Psoas muscle (tissue), 8 donors: Measurements from ENCODE around the gene SLC37A2. TPM values are rescaled to one million over a fixed set of nuclear protein-coding genes. Genes with fewer than 3 reads are reported as not detected.
A peak's percentile ranks its signal among the peaks of the same experiment; 100 is the strongest.

Experiments used
- ATAC-seq, 4 donors: fragments of 200-7000 bp; cut with Tn5 transposase; one replicate each; pipeline ENCODE4 v1.9.1; 2020; ENCODE audit warnings: moderate library complexity in 3 of 4, mild to moderate bottlenecking in 2 of 4
- DNase-seq, 2 donors: peaks; one replicate each; pipeline ENCODE4 v3.0.0-alpha.2; 2020
- H3K27ac ChIP-seq: fragments of 200-600 bp; one replicate; pipeline ENCODE4 v1.8.0; 2022
- H3K27me3 ChIP-seq, 3 donors: fragments of 200-600 bp in 1 of 3; one replicate each; pipeline versions ENCODE4 v1.6.1 to v1.8.0; 2013 to 2022; ENCODE audit warnings: low read length in 2 of 3, mild to moderate bottlenecking in 2 of 3, moderate library complexity in 1 of 3; ENCODE audit not compliant: insufficient read depth in 3 of 3
- H3K36me3 ChIP-seq, 2 donors: fragments of 200-600 bp in 1 of 2; one replicate each; pipeline versions ENCODE4 v1.6.1 to v1.8.0; 2013 to 2022; ENCODE audit warnings: low read depth in 1 of 2, mild to moderate bottlenecking in 1 of 2, moderate library complexity in 1 of 2; ENCODE audit not compliant: insufficient read depth in 1 of 2
- H3K4me1 ChIP-seq: fragments of 200-600 bp; one replicate; pipeline ENCODE4 v1.8.0; 2022
- H3K4me3 ChIP-seq: fragments of 200-600 bp; one replicate; pipeline ENCODE4 v1.8.0; 2022; ENCODE audit warnings: mild to moderate bottlenecking
- H3K9me3 ChIP-seq: fragments of 200-600 bp; one replicate; pipeline ENCODE4 v1.8.0; 2022
- CTCF ChIP-seq: fragments of 200-600 bp; IDR thresholded peaks from one replicate; pipeline ENCODE4 v1.8.0; 2022; ENCODE audit warnings: antibody characterized with exemption
- WGBS, 3 donors: extraction: QIAGEN DNeasy Blood & Tissue Kit; methylation state at CpG; one replicate each; pipeline versions ENCODE4 v1.1.6 to v1.1.7; 2013; 5-methylcytosine and 5-hydroxymethylcytosine counted together
- intact Hi-C, 2 donors: fragments of 100-400 bp; cut with DNase I; formaldehyde crosslinking; loops; one replicate each; pipeline versions ENCODE4 v1.11.0 to v1.14.2; 2022
- polyA plus RNA-seq, 3 donors: library from polyadenylated mRNA; stranded (reverse); fragments of 200-250 nt; gene quantifications; one replicate each; pipeline ENCODE4 v1.2.3, GENCODE V29; 2013
- total RNA-seq, 4 donors: library from RNA; stranded (reverse); fragmentation: NEBNext Ultra II Directional in 2 of 4; extraction: Animal tissue kit (Norgen Biotek cat#: 25700) in 2 of 4; gene quantifications; one replicate each; pipeline versions ENCODE4 v1.2.1 to v1.2.4, GENCODE V29; 2021 to 2023
- donor health status: healthy with polysubstance abuse.
- donor health status: DM: no; HTN: no; CAD: no; lungs with moderate emphysema.
- donor health status: Bipolar disorder and iron deficiency.
- donor health status: healthy.
- donor health status: DM: yes; HTN: yes; CAD: no.
- donor health status: DM: no; HTN: no; CAD: no.
- donor health status: DM: no; HTN: no; CAD: no.
- donor health status: DM: yes; HTN: yes; CAD: no.

The SLC37A2 gene
- total and polyA plus RNA-seq, 7 donors: 0.30 to 1.9 (median 1.2) TPM

GRCh38 chr11:125111343-125112207 is 48.5 kb downstream of the SLC37A2 start, which contains the start of gene TMEM218:
Gene TMEM218 (minus strand): TSS chr11:125111626. CDS start chr11:125102241, 9,385 bp downstream.
- intact Hi-C loops: loop anchor here in 1 of 2 donors (10.0 kb wide), 1 partner anchor 157 kb away; the partner anchor contains the start of gene CCDC15
- H3K27me3 ChIP-seq: no peaks in the 10 kb centered on the region

DNA sequence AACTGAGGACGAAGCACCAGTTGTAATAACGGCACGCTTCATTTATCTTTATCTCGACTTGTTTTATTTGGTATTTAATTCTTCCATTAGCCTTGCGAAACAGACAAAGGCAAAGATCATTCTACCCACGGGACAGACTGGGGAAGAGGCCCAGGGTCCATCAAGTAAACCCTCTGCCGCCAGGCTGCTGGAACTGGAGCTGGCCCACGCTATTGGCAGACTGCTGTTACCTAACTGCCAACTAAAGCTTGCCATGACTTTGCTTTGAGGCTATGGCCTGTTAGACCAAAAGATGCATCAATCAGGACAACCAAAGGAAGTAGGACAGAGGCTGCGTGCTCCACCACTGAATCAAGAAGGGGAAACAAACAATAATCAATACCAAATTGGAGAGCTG is 49.1 kb downstream of the SLC37A2 start:
- TF ChIP-seq CTCF: no peak
- no peak for ATAC-seq
- Histone ChIP-seq H3K36me3 (no peaks in the 10 kb centered on the region), H3K27me3 (no peaks in the 10 kb centered on the region), H3K9me3 (no peaks in the 10 kb centered on the region), H3K4me1 (peaks cover 10% of the 10 kb centered on the region), H3K4me3 (peak overlapping the region; percentile 91), H3K27ac (peak overlapping the region; percentile 64)
- intact Hi-C loops: loop anchor here in 1 of 2 donors (10.0 kb wide), 1 partner anchor 157 kb away; the partner anchor contains the start of gene CCDC15
- no peak for DNase-seq
- 75 to 77% (median 76%) methylated on average over 9 of the region's 9 CpGs for WGBS, 3 donors

More at GRCh38 chr11:125111343-125112207, 48.5 kb downstream of the SLC37A2 start, which contains the start of gene TMEM218:
- H3K4me1 ChIP-seq: peaks cover 15% of the 10 kb centered on the region
- H3K4me3 ChIP-seq: peak within 1 kb of the TSS; percentile 91
- 4 to 5% (median 5%) methylated on average over 49 of the region's 49 CpGs for WGBS, 3 donors
- peak within 1 kb of the TSS; percentile 71 for H3K27ac ChIP-seq
- peak; percentile 100 for DNase-seq
- peak; percentile 100 for ATAC-seq
- no peaks in the 10 kb centered on the region for H3K36me3 ChIP-seq
- TF ChIP-seq CTCF: no peak
- H3K9me3 ChIP-seq: no peaks in the 10 kb centered on the region

DNA sequence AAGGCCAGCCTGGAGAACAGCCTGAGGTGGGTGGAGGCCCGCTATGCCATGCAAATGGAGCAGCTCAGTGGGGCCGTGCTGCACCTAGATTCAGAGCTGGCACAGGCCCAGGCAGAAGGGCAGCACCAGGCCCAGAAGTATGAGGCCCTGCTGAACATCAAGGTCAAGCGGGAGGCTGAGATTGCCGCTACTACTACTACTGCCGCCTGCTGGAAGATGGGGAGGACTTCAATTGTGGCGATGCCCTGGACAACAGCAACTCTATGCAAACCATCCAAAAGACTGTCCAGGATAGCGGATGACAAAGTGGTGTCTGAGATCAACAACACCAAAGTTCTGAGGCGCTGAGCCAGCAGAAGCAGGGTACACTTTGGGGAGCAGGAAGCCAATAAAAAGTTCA is 51.4 kb downstream of the SLC37A2 start:
- no peak overlapping the region for H3K4me3 ChIP-seq
- 63 to 64% (median 64%) methylated on average over 8 of the region's 8 CpGs for WGBS, 3 donors
- intact Hi-C loops: loop anchor here in 1 of 2 donors (10.0 kb wide), 1 partner anchor 160 kb away; the partner anchor contains the start of gene CCDC15
- H3K27me3 ChIP-seq: peaks cover 0 to 5% (median 2%) of the 10 kb centered on the region in 3 donors
- no peak for TF ChIP-seq CTCF
- peaks cover 10% of the 10 kb centered on the region for H3K4me1 ChIP-seq
- no peak for DNase-seq
- H3K27ac ChIP-seq: no peak overlapping the region
- no peaks in the 10 kb centered on the region for H3K9me3 ChIP-seq
- no peaks in the 10 kb centered on the region for H3K36me3 ChIP-seq
- ATAC-seq: no peak

DNA sequence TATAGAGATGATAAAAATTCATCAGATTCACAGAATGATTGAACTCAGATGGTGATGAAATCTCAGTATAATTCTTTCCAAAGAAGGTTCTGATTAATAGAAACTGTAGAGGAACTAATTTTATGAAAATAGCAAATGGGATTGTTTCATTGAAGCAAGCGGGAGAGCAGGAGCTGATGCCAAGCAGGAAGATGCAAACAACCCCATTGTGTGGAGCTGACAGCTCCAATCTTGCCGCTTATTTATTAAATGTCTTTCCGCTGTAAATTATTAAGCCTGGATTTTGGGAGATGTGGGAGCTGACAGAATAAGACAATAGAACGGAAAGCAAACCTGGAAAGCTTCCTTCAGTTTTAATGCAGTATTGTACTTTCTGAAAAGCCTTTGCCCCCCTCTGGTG is 54.3 kb downstream of the SLC37A2 start:
- no peaks in the 10 kb centered on the region for H3K4me1 ChIP-seq
- H3K36me3 ChIP-seq: no peaks in the 10 kb centered on the region
- H3K4me3 ChIP-seq: no peak overlapping the region
- H3K9me3 ChIP-seq: no peaks in the 10 kb centered on the region
- DNase-seq (no peak), ATAC-seq (no peak)
- H3K27me3 ChIP-seq: peaks cover 0 to 5% (median 2%) of the 10 kb centered on the region in 3 donors
- 61 to 71% (median 66%) methylated on average over 4 of the region's 4 CpGs for WGBS, 3 donors
- no peak for TF ChIP-seq CTCF
- intact Hi-C loops: loop anchor here in 1 of 2 donors (10.0 kb wide), 1 partner anchor 163 kb away; the partner anchor contains the start of gene CCDC15
- H3K27ac ChIP-seq: no peak overlapping the region
